ENCODE data around the gene TACR2.
A peak's percentile ranks its signal among the peaks of the same experiment; 100 is the strongest.

The TACR2 gene

GRCh38 chr10:69418052-69418752, 1.5 kb upstream of the TACR2 start:
- no peak for DNase-seq

GRCh38 chr10:69417542-69417941, 824 bp upstream of the TACR2 start:
- DNase-seq, result no peak

DNA sequence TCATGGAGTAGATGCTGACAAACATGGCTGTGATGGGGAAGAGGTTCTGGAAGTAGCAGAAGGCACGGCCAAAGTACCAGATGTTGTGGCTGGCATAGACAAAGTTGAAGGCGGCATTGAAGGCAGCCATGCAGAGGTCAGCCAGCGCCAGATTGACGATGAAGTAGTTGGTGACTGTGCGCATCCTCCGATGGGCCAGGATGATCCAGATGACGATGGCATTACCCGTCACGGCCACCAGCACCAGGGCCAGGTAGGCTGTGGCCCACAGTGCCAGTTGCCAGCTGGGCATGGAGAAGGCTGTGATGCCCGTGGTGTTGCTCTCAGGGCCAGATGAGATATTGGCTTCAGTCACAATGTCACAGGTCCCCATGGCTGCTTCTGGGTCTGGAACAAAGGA, 767 bp downstream of the TACR2 start:
- no peak for DNase-seq

DNA sequence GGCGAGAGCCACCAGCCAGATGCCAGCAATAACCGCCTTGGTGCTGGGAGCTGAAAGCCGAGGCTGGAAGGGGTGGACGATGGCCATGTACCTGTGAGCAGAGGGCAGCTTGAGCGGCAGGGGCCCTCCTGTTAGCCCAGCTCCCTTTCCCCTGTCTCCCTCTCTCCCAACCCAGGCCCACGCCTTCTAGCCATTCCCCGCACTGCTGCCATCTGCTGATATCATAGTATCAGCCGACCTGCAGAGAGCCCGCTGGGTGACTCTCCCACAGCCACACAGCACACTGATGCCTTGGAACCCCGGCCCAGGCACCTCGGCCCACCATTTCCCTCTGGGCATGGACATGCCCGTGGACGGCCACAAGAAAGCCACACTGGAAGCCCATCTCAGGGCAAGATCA, 1.7 kb downstream of the TACR2 start:
- DNase-seq, result no peak

DNA sequence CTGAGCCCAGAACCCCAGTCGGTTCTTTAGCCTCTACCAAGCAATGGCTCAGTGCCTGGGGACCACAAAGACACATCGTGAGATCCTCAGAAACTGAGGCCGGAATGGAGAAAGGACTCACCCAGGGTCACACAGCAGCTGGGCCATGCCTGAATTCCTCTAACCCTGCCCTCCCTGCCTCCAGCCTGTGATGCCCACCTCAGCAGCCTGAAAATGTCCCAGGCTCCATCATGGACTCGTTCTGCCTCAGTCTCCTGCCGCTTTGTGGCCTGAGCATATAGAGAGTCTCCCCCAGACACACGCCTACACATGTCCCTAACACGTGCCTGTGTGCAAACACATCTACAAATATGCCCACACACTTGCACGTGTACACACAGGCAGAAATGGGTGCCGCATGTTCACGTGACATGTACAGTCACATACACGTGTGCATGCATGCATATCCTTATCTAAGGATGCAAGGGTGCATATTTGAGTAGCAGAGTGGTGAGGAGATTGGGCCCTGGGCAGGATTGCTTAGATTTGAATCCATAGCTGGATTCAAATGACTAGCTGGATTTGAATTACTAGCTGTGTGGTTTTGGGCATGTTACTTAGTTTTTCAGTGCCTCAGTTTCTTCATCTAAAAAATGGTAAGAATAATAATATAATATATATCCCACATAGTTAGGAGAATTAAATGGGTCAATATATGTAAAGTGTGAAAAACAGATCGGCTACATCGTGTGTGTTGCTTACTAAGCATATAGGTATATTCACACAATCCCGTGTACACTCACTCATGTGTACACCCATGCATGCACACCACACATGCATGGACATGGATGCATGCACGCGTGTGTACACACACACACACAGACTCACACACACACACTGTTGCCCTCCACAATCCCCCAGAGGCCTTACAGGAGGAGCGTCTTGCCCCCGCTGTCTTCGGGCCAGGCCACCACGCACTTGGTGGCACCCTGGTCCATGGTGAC, 2.4 kb downstream of the TACR2 start:
- DNase-seq, result no peak

DNA sequence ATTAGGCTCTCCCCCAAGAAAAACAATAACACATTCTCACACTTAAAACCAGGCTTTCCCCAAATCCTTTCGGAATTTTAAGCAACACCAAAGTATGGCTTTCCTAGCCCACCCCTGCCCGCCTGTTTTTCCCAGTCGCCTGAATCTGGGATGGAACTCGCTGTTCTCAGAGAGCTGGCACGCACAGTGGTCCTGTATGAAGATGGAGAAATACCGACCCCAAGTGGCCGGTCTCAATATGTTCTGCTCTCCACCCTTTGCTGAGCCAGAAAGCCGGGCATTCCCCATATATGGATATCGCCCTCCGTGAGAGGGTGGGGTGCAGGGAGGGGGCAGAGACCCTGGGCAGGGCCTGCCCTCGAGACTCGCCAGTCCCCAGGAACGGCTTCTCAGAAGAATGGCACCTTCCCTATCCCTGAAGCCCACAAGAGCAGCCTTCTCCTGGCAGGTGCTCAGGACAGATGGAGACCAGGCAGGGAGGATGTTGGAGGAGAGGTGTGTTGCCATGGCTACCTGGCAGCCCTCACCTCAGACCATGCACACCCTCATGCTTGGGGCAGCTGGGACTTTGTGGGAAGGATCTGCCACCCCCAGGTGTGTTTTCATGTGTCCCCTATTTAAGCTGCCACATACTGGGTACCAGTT, 3.4 kb downstream of the TACR2 start:
- DNase-seq, result no peak

GRCh38 chr10:69412232-69412790, 4.4 kb downstream of the TACR2 start:
- DNase-seq, result no peak

DNA sequence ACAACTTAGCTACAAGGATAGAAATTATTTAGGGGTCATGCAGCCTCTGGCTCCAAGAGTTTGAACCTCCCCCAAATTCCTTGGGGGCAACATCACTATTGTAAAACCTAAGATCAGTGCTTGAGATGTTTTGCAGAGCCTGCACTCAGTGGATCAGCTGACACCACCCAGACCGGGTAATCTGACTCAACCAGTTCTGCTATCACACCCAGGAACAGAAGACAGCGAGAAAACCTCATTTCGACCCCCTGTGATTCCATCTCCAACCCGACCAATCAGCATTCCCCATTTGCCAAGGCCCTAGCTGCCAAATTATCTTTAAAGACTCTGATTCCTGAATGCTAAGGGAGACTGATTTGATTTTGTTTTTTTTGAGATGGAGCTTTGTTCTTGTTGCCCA, 5.2 kb downstream of the TACR2 start:
- DNase-seq, result no peak

GRCh38 chr10:69410487-69410886, 6.2 kb downstream of the TACR2 start:
- DNase-seq, result no peak

DNA sequence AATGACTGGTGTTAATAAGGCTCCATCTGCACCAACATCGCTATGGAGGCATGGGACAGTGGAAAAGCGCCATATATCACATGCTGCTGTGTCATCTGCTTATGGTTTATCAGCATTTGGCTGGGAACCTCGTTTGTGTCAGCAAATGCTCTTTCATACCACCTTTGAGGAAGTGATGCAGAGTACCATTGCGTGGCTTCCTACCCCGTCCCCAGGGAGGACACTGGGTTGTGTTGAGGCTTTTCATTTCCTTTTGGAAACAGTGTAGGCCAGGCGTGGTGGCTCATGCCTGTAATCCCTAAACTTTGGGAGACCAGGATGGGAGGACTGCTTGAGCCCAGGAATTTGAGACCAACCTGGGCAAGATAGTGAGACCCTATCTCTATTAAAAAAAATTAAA, 6.8 kb downstream of the TACR2 start:
- DNase-seq, result no peak

DNA sequence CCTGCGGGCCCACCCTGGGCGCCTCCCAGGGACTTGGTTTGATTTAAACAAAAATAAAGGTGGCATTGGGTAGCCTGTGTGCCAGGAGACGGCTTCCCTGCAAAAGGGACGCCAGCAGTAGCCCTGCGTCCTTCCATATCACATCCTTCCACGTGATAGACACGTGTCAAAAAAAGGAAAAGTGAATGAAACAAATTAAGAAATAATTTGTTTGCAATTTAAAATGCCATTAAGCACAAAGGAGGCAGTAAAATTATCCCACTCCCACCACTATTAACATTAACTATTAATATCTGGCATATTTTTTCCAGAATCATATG, 7.6 kb downstream of the TACR2 start:
- no peak for DNase-seq

DNA sequence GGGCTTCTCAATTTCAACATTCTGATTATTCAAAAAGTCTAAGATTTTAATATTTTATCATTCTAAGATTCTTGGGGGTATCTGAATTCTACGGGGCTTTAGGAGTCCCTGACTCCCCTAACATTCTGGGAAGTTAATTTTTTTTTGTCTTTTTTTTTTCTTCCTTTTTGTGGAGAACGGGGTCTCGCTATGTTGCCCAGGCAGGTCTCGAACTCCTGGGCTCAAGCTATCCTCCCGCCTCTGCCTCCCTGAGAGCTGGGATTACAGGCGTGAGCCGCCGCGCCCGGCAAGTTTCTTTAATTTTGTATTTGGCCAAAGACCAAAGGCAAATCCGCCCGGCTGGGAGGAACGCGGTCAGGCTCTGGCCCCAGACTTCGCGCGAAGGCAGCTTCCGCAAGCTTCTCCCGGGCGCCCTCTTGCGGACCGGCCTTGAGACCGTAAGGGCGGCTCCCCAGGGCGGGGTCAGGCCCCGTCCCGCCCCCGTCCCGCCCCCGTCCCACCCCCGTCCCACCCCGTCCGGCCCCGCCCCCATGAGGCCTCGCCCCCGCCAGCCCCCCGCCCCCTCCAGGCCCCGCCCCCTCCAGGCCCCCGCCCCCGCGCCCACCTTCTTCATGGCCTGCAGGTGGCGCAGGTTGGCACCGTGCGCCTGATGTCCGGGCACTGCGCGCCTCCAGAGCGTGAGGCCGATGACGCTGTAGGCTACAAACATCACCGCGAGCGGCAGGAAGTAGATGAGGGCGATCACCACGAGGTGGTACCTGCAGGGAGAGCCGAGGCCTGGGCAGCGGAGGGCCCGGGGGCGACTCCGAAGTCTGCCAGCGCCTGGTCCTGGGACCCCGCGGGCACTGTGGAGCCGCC, 8.2 kb downstream of the TACR2 start:
- DNase-seq, result peak; percentile 33

- no peak for DNase-seq
Measured at GRCh38 chr10:69407621-69408301, 9.0 kb downstream of the TACR2 start.

- DNase-seq, result no peak
Measured at GRCh38 chr10:69406816-69407580, 9.7 kb downstream of the TACR2 start.

GRCh38 chr10:69406302-69406811, 10.4 kb downstream of the TACR2 start:
- no peak for DNase-seq

- DNase-seq, result no peak
Measured at GRCh38 chr10:69405221-69405620, 11.5 kb downstream of the TACR2 start.

GRCh38 chr10:69404786-69405185, 11.9 kb downstream of the TACR2 start:
- no peak for DNase-seq

- no peak for DNase-seq
Measured at GRCh38 chr10:69403519-69403918, 13.2 kb downstream of the TACR2 start.

- no peak for DNase-seq
Measured at GRCh38 chr10:69403066-69403465, 13.7 kb downstream of the TACR2 start.

- no peak for DNase-seq
Measured at GRCh38 chr10:69402386-69402785, 14.3 kb downstream of the TACR2 start.

DNA sequence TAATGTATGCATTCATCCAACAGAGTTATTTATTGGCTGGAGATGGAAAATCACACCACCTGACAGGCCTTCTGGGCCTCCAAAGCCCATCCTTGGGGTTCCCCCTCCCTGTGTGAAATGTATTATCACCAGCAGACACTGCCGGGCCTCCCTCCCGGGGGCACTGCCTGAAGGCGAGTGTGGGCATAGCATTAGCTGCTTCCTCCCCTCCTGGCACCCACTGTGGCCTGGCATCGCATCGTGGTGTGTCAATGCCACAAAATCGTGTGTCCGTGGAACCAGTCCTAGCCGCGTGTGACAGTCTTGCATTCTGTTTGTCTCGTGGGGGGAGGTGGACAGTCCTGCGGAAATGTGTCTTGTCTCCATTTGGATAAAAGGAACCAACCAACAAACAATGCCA, 15.3 kb downstream of the TACR2 start:
- DNase-seq, result no peak

Data from NCI-H524 treated with DMSO at 0.1 percent for 48 hours (cell line).